ENCODE measurements around the gene GLG1.
"Not testable (repeated sequence)": the region's sequence is repeated elsewhere in the genome, so short reads cannot be mapped to it uniquely, and the experiment has no call there.

GLG1 gene

DNA sequence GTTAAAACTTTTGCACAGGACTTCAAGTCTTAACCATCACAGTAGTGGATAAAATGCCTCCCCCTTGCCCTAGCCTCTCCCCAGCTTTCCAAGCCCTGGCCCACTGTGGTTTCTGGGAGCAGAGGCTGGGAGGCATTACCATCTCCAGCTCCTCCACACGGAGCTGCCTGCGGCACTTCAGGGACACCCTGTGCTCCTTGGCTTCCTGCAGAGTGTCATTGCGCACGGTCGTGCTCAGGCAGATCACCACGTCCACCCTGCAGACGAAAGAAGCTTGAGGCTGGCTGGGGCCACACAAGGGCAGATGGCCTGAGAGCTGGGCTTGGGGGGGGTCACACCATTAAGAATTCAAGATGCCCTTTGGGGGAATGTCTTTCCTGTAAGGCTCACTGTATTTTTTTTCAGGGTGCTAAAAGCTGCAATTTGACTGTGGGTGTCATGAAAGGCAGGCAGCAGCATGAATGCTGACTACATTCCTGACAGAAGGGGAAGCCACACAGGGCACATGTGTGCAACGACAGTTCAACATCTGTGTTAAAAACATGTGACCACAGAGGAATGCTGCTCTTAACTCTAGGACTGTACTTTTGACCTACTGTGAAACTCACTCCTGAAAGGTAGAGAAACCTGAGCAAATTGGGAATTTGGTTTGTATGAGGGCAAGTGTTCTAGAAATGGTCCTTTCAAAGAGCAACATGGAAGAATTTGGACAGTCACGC is 137.9 kb downstream of the GLG1 start:
- no peak for DNase-seq

DNA sequence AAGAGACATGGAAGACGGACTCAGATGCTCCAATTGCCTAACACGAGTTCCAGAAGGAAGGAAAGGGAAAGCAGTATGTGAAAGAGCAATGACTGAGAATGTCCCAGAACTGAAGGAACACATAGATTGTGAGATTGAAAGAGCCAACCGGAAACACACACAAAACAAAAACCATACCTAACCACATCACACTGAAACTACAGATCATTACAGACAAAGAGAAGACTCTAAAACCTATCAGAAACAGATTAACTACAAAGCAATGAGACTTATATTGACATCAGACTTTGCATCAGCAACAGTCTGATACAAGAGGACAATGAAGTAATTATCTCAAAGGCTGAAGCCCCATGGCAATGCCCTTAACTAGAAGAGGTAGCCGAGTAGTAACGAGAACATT is 140.0 kb downstream of the GLG1 start:
- DNase-seq = no peak

DNA sequence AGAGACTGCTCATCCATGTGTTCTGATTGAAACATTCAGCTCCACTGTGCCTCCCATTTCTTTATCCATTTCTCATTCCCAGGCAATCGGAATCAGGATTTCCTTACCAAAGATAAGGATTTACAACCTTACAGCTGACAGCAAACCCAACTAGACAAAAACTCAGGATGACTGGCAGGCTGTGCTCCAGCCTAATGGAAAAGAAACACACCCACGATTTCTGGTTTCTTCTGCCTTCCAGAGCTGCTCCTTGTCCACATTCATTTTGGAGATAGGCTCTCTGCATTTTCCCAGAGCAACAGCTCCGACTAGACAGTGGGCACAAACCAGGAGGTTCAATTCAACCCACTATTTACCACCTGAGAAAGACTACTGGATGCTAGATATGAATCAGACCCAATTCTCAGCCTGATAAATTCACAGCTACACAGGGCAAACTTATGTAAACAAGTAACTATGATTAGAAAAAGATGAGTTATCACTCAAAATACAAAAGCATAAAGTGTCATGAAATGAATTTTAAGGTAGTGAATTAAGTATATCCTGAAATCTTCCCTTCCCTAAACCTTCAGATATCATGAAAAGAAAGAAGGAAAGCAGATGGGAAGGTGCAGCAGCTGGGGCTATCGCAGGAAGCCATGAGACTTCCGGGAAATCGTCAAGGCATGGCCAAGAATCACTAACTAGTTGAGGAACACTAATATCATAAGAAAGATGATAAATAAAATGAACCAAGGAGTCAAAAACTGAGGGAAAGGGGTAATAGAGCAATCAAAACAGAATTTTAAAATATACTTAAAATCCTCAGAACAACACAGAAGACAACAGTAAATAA is 140.8 kb downstream of the GLG1 start:
- DNase-seq = no peak

DNA sequence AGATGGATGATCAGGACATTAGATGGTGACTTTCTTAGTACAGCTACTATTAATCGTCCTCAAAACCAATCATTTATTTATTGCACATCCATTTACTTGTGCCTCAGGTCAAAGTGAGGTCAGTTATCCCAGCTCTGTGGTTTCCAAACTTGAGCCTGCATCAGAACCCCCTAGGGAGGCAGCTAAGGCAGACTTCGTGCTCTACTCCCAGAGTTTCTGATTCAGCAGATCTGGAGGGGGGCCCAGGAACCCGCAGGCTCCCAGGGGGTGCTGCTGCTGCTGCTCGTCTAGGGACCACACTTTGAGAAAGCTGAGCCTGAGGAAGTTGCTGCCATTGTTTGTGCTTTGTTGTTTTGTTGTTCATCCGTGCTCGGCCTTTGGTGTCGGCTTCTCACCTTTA is 141.6 kb downstream of the GLG1 start:
- no peak for DNase-seq

DNA sequence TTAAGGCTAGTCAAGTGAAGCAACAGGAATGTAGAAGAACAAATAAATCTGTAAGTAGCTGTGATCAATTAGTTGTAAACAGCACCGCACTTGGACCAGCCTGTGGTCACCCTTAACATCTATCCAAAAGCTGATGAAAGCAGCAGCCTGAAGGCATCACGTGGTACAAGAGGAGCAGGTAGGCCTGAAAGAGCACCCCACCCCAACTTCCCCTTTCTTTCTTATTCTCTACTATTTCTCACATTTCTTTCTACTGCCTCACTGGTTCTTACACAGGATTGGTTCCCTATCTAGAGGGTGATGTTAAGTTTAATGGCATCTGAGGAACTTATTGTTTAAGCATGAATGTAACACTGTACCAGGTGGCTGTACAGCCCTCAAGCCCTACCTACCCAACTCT is 143.0 kb downstream of the GLG1 start:
- no peak for DNase-seq

DNA sequence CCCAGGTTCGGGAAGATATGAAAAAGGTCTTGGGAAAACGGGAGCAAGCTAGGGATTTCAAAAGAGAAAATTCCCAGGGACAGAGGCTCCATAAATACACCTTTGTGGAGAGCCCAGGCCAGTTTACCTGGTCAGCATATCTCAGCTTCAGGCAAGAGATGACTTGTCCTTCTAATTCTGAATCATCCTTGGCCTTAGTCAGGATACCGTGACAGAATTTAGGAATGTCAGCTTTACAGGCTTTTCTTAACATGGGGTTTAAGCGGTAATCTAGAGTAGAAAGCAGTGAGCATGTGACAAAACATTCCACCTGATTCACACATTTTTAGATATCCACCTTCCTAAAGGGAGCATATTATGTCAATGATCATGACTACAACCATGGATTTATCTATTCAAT is 144.6 kb downstream of the GLG1 start:
- DNase-seq = no peak

DNA sequence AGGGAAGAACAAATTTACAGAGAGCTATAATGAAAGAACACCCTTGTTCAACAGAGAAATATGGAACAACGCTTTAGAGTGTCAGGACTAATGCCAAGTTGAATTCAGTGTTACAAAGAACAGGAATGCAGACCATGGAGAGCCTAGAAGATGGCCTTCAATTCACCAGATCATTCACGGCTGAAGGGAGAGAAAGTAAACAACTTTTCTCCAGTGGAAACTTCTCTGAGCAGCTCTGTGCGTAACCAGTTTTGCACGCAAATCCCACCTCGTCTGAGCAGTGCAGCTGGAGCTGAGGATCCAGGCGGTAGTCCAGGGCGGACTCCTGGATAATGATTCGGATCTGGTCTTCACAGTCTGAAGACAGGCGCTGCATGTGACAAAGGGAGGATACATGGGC is 145.1 kb downstream of the GLG1 start:
- DNase-seq = no peak

DNA sequence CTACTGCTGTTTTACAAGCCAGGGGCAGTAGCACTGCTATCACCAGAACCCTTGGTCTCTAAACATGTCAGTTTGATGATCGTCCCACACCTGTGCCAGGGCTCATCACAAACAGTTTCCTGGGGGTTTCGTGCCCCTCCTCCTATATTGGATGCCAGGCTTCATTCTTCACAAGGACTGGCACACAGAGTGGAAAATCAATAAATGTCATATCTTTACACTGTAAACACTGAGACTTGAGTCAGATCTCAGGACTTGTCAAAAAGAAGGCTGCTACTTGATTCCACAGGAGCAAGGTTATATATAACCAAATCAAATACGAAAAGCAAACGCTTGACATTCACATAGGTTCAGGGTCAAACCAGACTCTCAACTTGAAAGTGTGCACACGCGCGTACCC is 146.4 kb downstream of the GLG1 start:
- no peak for DNase-seq

DNA sequence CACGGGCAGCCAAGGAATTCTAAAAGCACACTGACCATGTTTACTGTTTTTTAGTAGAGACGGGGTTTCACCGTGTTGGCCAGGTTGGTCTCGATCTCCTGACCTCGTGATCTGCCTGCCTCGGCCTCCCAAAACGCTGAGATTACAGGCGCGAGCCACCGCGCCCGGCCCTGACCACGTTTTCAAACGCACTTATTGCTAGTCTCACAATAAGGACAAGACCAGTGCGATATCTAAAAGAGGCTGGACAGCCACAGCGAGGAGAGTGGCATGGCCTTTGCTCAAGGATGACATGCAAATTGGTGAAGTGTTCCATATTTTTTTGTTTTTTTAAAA is 150.7 kb downstream of the GLG1 start:
- DNase-seq = no peak

DNA sequence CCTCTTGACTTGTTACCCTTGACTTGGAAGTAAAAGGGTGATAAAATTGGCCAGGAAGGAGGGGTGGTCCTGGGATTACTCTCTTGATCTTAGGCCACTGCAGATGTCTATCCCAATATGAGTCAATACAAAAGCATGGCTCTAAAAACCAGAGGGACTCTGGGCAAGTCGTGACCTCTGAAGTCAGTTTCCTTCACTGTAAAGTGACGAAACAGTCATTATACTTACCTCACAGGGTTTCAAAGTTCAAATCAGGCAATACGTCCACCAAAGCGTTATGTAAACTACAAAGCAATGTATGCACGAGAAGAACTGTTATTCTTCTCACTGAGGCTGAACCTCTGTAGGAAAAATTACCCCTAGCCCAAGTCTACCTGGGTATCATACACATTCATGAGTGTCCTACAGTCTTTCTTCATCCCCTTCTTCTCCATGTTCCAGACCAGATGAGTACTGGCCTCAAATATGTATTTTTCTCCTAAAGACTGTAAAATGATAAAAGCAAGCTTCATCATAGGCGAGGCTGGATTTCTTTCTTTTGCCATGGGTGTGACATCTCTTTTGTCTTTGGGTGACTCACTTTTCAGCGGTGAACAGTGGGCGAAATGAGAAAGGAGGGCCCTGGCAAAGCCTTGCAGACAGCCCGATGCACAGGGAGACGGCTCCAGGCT is 151.2 kb downstream of the GLG1 start:
- DNase-seq = no peak

DNA sequence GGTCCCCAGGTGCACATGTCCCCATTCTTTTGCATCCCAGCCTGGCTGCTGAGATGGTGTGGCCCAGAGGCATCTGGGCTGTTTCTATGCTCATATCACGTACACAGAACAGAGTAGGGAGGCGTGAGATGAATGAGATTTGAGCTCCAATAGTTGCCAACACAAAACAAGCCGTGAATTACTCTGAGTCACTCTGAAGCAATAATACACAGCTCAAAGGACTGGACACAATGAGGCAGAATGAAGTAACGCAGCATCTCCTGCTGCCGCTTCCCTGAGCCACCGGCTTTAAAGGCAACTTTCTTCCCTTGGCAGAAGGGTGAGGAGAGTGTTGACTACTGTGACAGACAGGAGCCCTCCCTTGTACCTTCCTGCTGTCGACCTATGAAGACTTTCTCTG is 151.7 kb downstream of the GLG1 start:
- DNase-seq = no peak

DNA sequence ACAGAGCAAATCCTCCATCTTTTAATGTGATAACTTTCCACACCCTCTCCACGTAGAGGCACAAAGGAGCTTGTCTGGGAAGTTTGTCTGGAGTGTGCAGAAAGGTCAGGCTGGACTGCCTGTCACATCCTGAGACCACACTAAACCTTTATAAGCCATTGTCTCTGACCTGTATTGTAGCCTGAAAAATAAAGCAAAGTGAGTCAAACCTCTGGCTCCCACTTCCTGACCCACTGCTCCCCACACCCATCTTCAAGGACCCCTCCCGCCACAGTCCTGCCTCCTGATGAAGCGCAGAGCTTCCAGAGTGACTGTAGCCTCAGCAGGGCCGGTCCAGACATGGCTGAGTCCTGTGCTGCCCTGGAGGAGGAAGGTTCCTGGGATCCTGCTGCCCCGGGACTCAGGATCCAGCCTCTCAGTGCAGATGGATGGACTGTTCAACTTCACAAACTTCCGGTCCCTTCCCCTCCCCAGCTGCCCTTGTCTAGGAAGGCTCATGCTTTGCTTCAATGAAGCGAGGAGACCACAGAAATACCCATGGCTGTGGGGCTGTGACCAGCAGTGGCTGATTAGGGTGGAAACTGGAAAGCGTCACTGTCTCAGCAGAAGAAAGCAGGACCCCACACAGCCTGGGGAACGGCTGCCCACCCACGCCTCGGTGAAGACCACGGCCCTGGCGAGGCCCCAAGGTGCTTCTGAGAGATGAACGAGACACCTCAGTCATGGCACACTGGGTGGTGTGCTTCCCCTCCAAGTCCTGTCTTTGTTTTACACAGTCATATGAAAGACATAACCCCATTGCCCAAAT is 154.8 kb downstream of the GLG1 start:
- DNase-seq = no peak

DNA sequence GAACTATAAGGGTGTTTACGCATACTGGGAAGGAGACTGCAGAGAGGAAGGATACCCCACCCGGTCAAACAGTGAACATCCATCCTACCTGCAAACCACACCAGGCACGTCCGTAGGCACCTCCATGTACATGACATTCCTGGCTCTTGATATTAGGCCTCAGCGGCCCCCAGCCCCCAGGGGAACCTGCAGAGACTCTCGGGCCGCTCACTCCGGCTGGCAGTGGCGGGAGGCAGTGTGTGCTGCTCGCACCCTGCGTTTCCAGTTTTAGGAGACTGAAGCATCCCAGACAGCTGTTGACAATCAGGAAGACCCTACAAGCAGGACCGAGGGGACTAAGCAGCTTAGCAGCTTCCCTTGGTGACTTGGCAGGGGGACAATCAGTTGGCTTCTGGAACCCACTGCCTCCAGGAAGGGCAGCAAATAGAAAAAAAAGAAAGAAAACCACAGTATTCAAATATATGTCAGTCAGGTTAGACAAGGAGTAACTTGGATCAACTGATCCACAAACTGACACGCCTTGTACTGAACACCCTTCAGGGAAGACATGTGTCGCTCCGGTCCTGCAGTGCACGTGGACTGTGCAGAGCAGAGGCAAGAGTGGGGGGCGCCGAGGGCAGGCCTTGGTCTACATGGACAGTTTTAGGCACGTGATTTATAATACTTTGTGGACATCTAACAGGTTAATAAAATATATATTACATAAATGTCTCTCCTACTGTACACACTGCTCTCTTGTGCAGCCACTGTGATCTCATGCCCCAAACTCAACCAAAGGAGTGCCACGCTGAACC is 155.8 kb downstream of the GLG1 start:
- no peak for DNase-seq

DNA sequence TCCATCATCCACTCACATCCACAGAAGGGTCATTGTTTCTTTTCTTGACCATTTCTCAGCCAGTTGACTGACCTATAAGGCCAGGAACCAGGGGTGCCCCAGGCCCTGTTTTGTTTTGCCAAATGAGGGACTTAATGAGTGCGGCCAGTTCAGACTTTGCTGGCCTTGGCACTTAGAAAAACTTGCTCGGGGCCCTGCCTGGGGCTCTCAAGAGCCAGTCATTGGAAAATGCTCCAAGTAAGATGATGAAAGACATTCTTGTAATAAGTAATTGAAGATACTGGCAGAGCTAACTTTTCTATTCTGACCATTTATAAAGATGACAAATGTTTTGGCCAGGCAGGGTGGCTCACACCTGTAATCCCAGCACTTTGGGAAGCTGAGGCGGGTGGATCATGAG is 156.7 kb downstream of the GLG1 start:
- DNase-seq = no peak

DNA sequence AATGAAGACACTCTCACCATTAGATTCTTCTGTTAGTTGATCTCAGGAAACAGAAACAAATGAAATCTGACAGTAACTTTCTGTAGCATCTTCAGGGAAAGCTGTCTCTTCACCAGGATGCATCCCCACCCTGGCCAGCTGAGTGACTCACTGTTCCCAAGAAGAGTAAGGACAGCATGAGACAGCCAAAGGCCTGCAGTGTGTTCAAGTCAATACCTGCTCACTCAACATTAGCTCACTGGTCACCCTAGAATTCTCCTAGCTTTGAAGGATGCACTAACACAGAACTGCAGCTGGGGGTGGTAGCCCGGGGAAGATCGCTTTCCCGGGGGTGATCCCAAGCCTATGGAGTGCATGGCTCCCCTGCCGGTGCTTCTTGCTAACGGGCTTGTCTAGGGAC is 157.4 kb downstream of the GLG1 start:
- no peak for DNase-seq

DNA sequence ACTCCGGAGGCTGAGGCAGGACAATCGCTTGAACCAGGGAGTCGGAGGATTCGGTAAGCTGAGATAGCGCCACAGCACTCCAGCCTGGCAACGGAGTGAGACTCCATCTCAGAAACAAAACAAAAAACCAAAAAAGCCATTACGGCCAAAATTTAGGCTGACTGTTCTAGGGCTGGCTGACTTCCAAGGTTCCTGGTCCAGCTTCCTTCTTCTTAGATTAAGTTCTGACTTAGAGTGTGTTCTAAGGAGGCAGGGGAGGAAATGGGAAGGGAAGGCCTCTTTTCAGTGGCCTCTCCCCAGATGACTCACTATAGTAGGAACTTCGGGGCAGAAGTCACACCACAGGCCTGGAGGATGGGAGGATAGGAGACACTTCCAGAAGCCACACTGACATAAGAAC is 157.9 kb downstream of the GLG1 start:
- no peak for DNase-seq

DNA sequence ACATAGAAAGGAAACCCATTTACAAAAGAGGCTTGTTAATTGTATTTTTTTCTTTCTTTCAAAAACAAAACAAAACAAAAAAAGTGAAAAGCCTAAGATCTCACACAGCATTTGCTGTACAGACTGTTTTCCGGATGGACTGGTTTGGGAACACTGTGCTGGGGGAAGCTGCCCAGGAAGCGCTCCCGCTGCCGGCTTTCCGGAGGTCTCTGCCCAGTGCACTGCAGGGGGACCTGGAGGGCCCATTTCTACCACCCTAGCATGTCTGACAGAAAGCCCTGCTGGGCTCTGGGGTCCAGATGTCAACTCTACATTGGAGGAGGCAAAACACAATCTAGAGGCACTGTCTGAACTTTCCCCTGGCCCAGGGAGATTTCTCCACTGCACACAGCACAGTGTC is 159.3 kb downstream of the GLG1 start:
- DNase-seq = no peak

DNA sequence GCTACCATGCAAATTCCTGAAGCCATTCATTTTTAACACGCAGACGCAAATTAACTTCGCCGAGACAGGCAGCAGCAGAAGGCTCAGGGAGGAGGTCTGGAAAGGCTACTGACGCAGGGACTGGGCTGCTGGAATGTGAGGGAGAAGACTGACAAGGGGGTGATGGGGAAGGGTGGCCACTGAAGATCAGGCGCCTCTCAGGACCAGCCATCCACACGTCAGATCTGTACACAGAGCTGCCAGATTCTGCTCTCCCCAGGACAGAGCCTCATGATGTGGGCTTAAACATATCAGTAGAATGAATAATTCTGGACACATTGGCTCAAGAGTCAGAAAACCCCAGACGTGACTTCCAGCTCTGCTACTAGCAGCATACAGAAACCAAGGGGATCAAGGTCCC is 160.0 kb downstream of the GLG1 start:
- DNase-seq = no peak

DNA sequence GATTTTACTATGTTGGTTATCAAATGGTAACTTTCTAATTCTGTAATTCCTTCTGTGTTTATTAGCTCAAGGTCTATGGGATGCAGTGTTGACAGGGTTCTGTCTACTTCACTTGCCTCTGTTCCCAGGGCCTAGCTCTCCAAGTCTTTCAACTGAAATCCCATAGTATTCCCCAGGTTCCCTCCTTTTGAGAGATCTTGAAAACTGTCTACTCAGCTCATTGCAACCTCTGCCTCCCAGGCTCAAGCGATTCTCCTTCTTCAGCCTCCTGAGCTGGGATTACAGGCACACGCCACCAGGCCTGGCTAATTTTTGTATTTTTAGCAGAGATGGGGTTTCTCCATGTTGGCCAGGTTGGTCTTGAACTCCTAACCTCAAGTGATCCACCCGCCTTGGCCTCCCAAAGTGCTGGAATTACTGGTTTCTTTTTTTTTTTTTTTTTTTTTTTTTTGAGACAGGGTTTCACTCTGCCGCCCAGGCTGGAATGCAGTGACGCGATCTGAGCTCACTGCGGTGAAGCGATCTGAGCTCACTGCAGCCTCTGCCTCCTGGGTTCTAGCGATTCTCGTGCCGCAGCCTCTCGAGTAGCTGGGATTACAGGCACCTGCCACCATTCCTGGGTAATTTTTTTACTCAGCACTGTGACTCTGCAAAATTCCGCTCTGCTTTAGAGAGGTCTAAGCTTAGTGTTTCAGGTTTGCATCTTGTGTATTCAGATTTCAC is 163.1 kb downstream of the GLG1 start:
- not testable (repeated sequence) for DNase-seq

DNA sequence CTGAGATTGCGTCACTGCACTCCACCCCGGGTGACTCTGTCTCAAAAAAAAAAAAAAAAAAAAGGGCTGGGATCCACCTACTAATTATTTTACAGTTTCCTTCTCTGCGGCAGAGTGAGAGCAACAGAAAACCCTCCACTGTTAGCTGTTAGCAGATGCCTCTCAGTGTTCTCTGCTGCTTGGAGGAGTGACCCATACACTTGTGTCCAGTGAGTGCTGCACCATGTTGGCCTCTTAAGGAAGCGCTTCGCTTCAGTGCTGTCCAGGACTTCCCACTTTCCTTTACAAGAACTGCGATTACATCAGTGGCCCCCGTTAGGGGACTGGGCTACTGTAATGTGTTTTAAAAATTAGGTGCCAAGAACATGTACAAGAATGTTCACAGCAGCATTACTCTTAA is 167.2 kb downstream of the GLG1 start:
- no peak for DNase-seq

DNA sequence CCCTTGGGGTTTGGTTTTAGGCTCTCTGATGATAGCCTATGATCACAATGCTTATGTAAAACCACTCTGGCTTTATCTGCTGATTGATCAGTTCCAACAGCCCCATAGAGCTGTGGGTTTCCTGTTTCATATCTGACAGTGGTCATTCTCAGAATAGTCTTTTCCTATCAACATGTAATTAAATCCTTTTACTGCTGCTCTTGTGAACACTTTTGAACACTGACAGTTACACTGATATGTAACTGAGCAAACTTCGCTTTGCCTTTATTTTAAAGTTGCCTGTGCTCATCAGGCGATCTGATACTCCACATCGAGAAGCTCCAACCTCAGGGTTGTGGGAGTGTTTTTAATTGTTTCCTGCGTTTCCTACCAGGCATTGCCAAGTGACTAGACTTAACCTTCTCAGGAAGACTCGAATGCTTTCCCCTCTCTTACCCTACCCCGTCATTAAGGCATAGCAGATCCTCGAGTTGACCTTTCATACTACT is 168.4 kb downstream of the GLG1 start:
- DNase-seq = no peak

DNA sequence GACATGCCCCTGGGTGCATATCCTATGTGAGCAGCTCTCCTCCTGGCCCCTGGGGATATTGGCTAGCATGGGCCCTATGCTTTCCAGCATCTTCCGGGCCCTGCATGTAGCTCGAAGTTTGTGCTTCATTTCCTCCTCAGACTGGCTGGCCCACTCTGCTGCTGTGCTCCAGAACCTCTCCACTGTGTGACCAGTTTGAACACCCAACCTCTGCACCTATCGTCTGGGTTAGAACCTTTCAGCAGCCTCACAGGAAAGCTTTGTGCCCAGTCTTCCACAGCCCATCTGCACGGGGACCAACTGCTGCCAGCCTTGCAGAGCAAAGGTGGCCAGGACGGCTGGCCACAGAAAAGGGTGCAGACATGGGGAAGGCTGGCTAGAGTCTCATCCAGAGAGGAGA is 175.4 kb downstream of the GLG1 start:
- DNase-seq = no peak
